Mucosa of descending colon (tissue), 3 donors: Measurements from ENCODE around the gene RAB20. TPM values are rescaled to one million over a fixed set of nuclear protein-coding genes. Genes with fewer than 3 reads are reported as not detected.

Source experiments
- ATAC-seq: fragments of 200-7000 bp; cut with Tn5 transposase; one replicate; pipeline ENCODE4 v1.9.1; 2020; ENCODE audit warnings: mild to moderate bottlenecking, moderate library complexity
- DNase-seq, 3 donors: peaks; one replicate each; pipeline ENCODE4 v3.0.0-alpha.2; 2020
- H3K36me3 ChIP-seq: fragments of 200-600 bp; one replicate; pipeline ENCODE4 v1.8.0; 2021; ENCODE audit warnings: low read depth, mild to moderate bottlenecking
- H3K4me1 ChIP-seq: fragments of 200-600 bp; one replicate; pipeline ENCODE4 v1.8.0; 2021; ENCODE audit warnings: low read depth, mild to moderate bottlenecking
- H3K4me3 ChIP-seq: fragments of 200-600 bp; one replicate; pipeline ENCODE4 v1.8.0; 2021; ENCODE audit warnings: mild to moderate bottlenecking
- H3K9me3 ChIP-seq: fragments of 200-600 bp; one replicate; pipeline ENCODE4 v1.8.0; 2021; ENCODE audit warnings: mild to moderate bottlenecking
- CTCF ChIP-seq: fragments of 200-600 bp; IDR thresholded peaks from one replicate; pipeline ENCODE4 v1.8.0; 2022; ENCODE audit warnings: antibody characterized with exemption, mild to moderate bottlenecking
- intact Hi-C, 2 donors: fragments of 100-400 bp; cut with DNase I in 1 of 2; cut with micrococcal nuclease in 1 of 2; formaldehyde crosslinking; loops; one replicate each; pipeline versions ENCODE4 v1.11.0 to v1.11.1; 2022; cut with DNase I, micrococcal nuclease
- total RNA-seq, 3 donors: library from RNA; stranded (reverse); fragmentation: NEBNext Ultra II Directional in 2 of 3; extraction: Animal tissue kit (Norgen Biotek cat#: 25700) in 2 of 3; gene quantifications; one replicate each; pipeline versions ENCODE4 v1.2.1 to v1.2.4, GENCODE V29; 2021 to 2023
- donor health status: DM: no; HTN: no; CAD: no; lungs with moderate emphysema.
- donor health status: DM: no; HTN: no; CAD: no.
- donor health status: DM: no; HTN: yes; CAD: no.

Gene RAB20
- total RNA-seq, 3 donors from 2014 or later, result 24.4 to 45.2 (median 33.7) TPM

DNA sequence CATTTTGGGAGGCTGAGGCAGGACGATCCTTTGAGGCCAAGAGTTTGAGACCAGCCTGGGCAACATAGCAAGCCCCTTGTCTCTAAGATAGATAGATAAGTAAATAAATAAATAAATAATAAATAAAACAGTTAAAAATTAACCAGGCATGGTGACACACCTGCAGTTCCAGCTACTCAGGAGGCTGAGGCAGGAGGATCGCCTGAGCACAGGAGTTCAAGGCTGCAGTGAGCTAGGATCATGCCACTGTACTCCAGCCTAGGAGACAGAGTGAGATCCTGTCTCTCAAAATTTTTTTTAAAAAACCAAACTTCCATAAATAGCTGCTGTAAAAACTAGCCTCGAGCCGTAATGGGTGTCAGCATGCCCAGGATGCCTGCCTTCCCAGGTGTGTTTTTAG lies 39.5 kb upstream of the RAB20 start:
- Histone ChIP-seq H3K36me3 (no peaks in the 10 kb centered on the region), H3K4me1 (no peaks in the 10 kb centered on the region), H3K4me3 (no peak overlapping the region), H3K9me3 (no peaks in the 10 kb centered on the region)
- no peak for ATAC-seq
- TF ChIP-seq CTCF, result no peak
- intact Hi-C loops, result no loop called here
- DNase-seq, result no peak

DNA sequence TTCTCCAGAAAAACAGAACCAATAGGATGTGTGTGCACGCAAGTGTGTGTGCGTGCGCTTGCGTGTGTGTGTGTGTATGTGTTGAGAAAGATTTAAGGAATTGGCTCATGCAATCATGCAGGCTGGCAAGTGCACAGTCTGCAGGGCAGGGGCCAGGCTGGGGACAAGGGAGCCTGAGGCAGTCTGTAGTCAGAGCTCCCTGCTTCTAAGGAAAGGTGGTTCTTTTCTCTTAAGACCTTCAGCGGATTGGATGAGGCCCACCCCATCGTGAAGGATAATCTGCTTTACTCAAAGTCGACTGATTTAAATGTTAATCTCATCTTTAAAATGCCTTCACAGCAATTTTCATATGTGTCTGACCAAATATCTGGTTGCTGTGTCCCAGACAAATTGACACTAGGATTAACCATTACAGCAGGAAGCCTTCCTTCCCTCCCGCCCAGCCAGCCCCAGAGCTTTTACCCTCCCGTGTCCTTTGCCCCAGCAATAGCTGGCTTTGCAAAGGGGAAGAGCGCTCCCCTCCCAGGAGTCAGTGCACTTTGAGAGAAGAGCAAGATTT lies 38.8 kb upstream of the RAB20 start:
- Histone ChIP-seq H3K4me1 (no peaks in the 10 kb centered on the region), H3K9me3 (no peaks in the 10 kb centered on the region), H3K4me3 (no peak overlapping the region), H3K36me3 (no peaks in the 10 kb centered on the region)
- intact Hi-C loops, result no loop called here
- TF ChIP-seq CTCF, result no peak
- peak; percentile 76 for ATAC-seq
- DNase-seq, result no peak

DNA sequence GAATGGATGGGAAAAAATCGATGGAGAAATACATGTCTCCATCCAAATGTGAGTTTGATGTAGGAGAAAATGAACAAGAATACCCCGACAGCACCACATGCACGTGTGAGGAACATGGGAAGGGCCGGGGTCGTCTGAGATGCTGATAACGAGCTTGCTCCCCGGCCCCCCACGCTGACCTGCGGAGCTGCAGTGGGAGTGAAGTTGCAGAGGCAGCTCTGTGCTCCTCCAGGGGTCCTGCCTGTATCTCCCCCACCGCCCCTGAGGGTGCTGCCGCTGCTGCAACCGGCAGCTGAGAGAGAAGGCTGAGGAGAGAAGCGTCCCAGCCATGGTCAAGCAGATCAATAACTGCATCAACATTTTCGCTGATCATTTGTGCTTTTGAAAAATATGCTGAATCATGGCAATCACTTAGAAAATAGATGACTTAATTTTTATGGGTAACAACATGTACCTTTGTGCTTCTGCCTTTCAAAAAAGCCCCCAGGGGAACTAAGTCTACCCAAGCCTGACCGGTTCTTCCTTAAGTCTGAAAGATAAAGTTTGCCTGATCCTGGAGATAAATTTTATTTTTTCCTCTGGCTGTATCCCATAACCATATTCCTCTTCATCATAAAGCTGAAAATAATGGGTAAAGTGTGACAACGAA lies 35.6 kb upstream of the RAB20 start:
- no peaks in the 10 kb centered on the region for H3K4me1 ChIP-seq
- H3K9me3 ChIP-seq, result no peaks in the 10 kb centered on the region
- no peak for TF ChIP-seq CTCF
- H3K36me3 ChIP-seq, result no peaks in the 10 kb centered on the region
- DNase-seq (no peak), ATAC-seq (no peak)
- H3K4me3 ChIP-seq, result no peak overlapping the region
- intact Hi-C loops, result loop anchor here (10.0 kb wide), 2 partner anchors 58 to 218 kb away; no protein-coding TSS in a partner anchor

GRCh38 chr13:110593430-110594130 lies 32.1 kb upstream of the RAB20 start:
- TF ChIP-seq CTCF, result no peak
- H3K36me3 ChIP-seq, result no peaks in the 10 kb centered on the region
- no peaks in the 10 kb centered on the region for H3K4me1 ChIP-seq
- H3K4me3 ChIP-seq, result no peak overlapping the region
- H3K9me3 ChIP-seq, result no peaks in the 10 kb centered on the region
- peak in 1 of 3 donors; percentile 47 for DNase-seq
- ATAC-seq, result peak; percentile 86
- intact Hi-C loops, result loop anchor here (10.0 kb wide), 2 partner anchors 61 to 221 kb away; no protein-coding TSS in a partner anchor

- Histone ChIP-seq H3K4me3 (no peak overlapping the region), H3K9me3 (no peaks in the 10 kb centered on the region), H3K4me1 (no peaks in the 10 kb centered on the region), H3K36me3 (no peaks in the 10 kb centered on the region)
- no peak for DNase-seq
- ATAC-seq, result no peak
- no peak for TF ChIP-seq CTCF
- intact Hi-C loops, result loop anchor here (10.0 kb wide), 2 partner anchors 62 to 222 kb away; no protein-coding TSS in a partner anchor
Measured at GRCh38 chr13:110592665-110593064, 31.1 kb upstream of the RAB20 start.
